ENCODE data around the gene LUZP1.

- no peak for TF ChIP-seq CEBPB (IDR thresholded peaks at IDR 0.05)
- no peak for TF ChIP-seq RAD21 (IDR thresholded peaks at IDR 0.05; ENCODE audit: low read depth)
- no peak for TF ChIP-seq TAF1 (IDR thresholded peaks at IDR 0.05; ENCODE audit: low read depth)
- no peak for TF ChIP-seq EGR1 (IDR thresholded peaks at IDR 0.05)
- TF ChIP-seq, protein P1, sequence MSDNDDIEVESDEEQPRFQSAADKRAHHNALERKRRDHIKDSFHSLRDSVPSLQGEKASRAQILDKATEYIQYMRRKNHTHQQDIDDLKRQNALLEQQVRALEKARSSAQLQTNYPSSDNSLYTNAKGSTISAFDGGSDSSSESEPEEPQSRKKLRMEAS (IDR thresholded peaks at IDR 0.05): no peak
- TF ChIP-seq EP300 (IDR thresholded peaks at IDR 0.05; ENCODE audit: borderline replicate concordance): no peak
- TF ChIP-seq YY1 (IDR thresholded peaks at IDR 0.05; ENCODE audit: low read depth): no peak
- no peak for TF ChIP-seq TEAD4 (IDR thresholded peaks at IDR 0.05)
- TF ChIP-seq ZBTB7A (IDR thresholded peaks at IDR 0.05; ENCODE audit: low read depth): no peak
- TF ChIP-seq CREB1 (IDR thresholded peaks at IDR 0.05; ENCODE audit: low read depth): no peak
- TF ChIP-seq REST (IDR thresholded peaks at IDR 0.05; ENCODE audit: low read depth): no peak
- TF ChIP-seq FOXM1 (IDR thresholded peaks at IDR 0.05; ENCODE audit: borderline replicate concordance, low read depth): no peak
- no peak for TF ChIP-seq NFIC (IDR thresholded peaks at IDR 0.05)
- TF ChIP-seq TCF12 (IDR thresholded peaks at IDR 0.05; ENCODE audit: low read depth): no peak
Observed at GRCh38 chr1:23101101-23101827, 67.4 kb downstream of the LUZP1 start.
